GM12891 (cell line): ENCODE data around the gene GALNT10.

Experiments
- PAX5 ChIP-seq: IDR thresholded peaks from 2 replicates; pipeline ENCODE4 v1.6.1; 2011; ENCODE audit warnings: low read length, moderate library complexity, mild to moderate bottlenecking; ENCODE audit not compliant: insufficient read depth, severe bottlenecking
- POLR2A ChIP-seq: IDR thresholded peaks from 2 replicates; pipeline ENCODE4 v1.6.1; 2011; ENCODE audit warnings: low read depth, low read length, control low read depth
- POLR2AphosphoS5 ChIP-seq: IDR thresholded peaks from 2 replicates; pipeline ENCODE4 v1.6.1; 2011; ENCODE audit warnings: low read depth, low read length, control low read depth
- POU2F2 ChIP-seq: IDR thresholded peaks from 2 replicates; pipeline ENCODE4 v1.6.1; 2011; ENCODE audit warnings: low read depth, mild to moderate bottlenecking, control low read depth, low read length, moderate library complexity
- SPI1 ChIP-seq: IDR thresholded peaks from 2 replicates; pipeline ENCODE4 v1.6.1; 2011; ENCODE audit warnings: low read depth, low read length, control low read depth
- TAF1 ChIP-seq: IDR thresholded peaks from 2 replicates; pipeline ENCODE4 v1.6.1; 2011; ENCODE audit warnings: low read depth, low read length, control low read depth

GRCh38 chr5:154374264-154374663 is 183.7 kb downstream of the GALNT10 start:
- no peak for TF ChIP-seq POLR2A
- no peak for TF ChIP-seq POLR2AphosphoS5
- no peak for TF ChIP-seq POU2F2
- no peak for TF ChIP-seq TAF1
- no peak for TF ChIP-seq PAX5
- TF ChIP-seq SPI1, result no peak
